Uterus (tissue), 2 donors: ENCODE results near the gene SHB.

Experiments used
- CTCF ChIP-seq, 4 experiments: fragments of 200-600 bp in 2 of 4; fragments of 450-650 bp in 2 of 4; sonication (generic) in 2 of 4; IDR thresholded peaks; one replicate each; pipeline ENCODE4 v1.5.1; 2016 to 2019; ENCODE audit warnings: antibody characterized with exemption in 4 of 4, mild to moderate bottlenecking in 2 of 4, moderate library complexity in 1 of 4
- POLR2A ChIP-seq, 2 donors: fragments of 450-650 bp; IDR thresholded peaks; one replicate each; pipeline ENCODE4 v1.6.1; 2016; ENCODE audit warnings: antibody characterized with exemption in 2 of 2, mild to moderate bottlenecking in 1 of 2, moderate library complexity in 1 of 2

GRCh38 chr9:37965116-37965515, 103.9 kb downstream of the SHB start:
- TF ChIP-seq CTCF (IDR thresholded peaks at IDR 0.05) (no peak), POLR2A (IDR thresholded peaks at IDR 0.05) (no peak)
